HG03521 (cell line): ENCODE results near the gene GHRL.
"Not testable (repeated sequence)": the region's sequence is repeated elsewhere in the genome, so short reads cannot be mapped to it uniquely, and the experiment has no call there.

Experiments
- ATAC-seq: cut with Tn5 transposase; IDR thresholded peaks from one replicate; pipeline ENCODE4 v1.9.1; 2021; ENCODE audit warnings: mild to moderate bottlenecking, moderate library complexity; ENCODE audit not compliant: unreplicated experiment

GHRL gene

DNA sequence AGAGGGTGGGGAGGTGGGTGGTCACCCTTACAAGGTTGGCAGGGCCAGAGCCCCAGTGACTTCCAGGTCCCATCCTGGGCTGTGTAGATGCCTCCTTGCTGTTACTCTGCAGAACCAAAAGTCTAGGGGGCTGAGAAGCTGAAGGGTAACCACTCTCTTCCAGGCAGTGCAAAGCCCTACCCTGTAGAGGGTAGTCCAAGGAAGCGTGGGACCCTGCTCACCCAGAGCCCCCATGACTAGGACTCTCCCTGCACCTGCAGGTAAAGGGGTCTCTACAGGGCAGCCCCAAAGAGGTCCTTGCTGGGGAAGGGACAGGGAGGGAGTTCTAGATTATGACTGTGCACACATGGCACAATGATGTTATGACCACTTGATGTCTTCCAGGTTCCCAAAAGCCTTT lies 14.2 kb downstream of the GHRL start:
- no peak for ATAC-seq

GRCh38 chr3:10277115-10277625 lies 15.6 kb downstream of the GHRL start:
- no peak for ATAC-seq

- no peak for ATAC-seq
Measured at GRCh38 chr3:10274601-10275000, 18.1 kb downstream of the GHRL start.

DNA sequence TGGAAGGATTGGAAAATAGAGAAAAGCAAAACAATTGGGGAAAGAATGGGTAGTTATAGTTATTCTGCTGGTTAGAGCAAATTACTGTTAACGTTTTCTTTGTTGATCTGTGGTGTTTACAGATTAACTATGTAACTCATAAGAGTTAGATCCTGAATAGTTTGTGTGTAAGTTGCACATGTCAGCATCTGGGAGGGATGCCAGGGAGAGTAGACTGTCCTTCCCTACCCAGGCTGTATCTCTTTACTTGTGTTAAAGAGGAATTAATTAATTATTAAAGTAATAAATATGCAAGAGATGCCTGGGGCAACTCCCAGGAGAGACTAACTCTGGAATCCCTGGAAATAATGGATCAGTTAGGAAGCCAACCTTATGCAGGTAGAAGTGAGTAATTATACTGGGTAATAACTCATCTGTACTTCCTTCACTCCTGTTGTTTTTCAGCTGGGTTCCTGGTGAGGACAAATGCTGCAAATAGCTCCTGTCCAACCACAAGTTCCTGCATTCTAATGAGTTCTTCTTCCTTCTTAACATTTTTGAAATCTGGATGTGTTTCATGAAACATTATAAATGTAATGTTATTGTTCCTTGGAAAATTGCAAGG lies 18.9 kb downstream of the GHRL start:
- ATAC-seq = no peak

DNA sequence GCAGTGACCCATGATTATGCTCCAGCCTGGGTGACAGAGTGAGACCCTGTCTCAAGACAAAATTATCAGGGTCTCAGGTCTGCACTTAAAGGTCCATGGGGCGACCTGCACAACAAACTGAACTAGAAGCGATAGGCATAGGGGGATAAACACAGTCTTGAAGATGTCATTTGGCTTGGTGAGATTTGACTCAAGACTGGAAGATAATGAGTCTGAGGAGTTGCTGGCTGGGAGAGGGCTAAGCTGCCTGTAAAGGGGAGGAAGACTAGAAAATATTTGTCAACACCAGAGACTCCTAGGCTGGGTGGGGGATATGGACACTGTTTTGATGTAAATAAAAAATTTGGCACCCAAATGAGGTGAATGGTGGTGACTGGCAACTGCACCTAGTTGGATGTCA lies 19.8 kb downstream of the GHRL start:
- no peak for ATAC-seq

- not testable (repeated sequence) for ATAC-seq
Measured at GRCh38 chr3:10272476-10272875, 20.3 kb downstream of the GHRL start.

- ATAC-seq = no peak
Measured at GRCh38 chr3:10269443-10269842, 23.3 kb downstream of the GHRL start.

GRCh38 chr3:10268930-10269329 lies 23.8 kb downstream of the GHRL start:
- ATAC-seq = no peak

GRCh38 chr3:10268116-10268515 lies 24.6 kb downstream of the GHRL start:
- no peak for ATAC-seq

DNA sequence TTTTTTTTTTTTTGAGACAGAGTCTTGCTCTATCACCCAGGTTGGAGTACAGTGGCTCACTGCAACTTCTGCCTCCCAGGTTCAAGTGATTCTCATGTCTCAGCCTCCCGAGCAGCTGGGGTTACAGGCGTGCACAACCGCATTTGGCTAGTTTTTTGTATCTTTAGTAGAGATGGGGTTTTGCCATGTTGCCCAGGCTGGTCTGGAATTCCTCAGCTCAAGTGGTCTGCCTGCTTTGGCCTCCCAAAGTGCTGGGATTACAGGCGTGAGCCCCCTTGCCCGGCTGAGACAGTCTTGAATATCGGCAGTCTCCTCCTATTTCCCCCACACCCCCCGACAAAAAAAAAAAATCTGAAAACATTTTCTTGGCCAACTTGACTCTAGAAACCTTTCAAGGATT lies 25.8 kb downstream of the GHRL start:
- not testable (repeated sequence) for ATAC-seq

GRCh38 chr3:10265833-10266232 lies 26.9 kb downstream of the GHRL start:
- ATAC-seq = no peak

- ATAC-seq = no peak
Measured at GRCh38 chr3:10263646-10264363, 28.9 kb downstream of the GHRL start.

GRCh38 chr3:10262027-10262426 lies 30.7 kb downstream of the GHRL start:
- no peak for ATAC-seq

- ATAC-seq = no peak
Measured at GRCh38 chr3:10260211-10260701, 32.5 kb downstream of the GHRL start.

DNA sequence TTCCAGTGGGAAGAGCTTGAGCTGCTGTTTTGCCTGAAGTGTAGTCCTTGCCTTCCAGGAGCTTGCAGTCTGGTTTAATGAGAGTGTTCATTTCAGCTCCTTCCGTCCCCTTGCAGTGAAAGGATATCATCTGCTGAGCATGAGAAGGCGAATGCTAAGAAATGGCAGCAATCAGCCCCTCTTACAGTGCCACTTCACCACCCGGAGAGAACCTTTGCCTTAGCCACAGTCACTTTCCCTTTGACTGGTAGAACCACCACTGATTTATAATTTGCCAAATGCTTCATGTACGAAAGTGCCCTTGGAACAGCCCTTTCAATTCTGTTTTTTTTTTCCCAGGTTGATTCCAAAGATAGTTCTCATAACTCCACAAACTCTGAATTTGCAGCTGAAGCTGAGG lies 32.9 kb downstream of the GHRL start:
- no peak for ATAC-seq

DNA sequence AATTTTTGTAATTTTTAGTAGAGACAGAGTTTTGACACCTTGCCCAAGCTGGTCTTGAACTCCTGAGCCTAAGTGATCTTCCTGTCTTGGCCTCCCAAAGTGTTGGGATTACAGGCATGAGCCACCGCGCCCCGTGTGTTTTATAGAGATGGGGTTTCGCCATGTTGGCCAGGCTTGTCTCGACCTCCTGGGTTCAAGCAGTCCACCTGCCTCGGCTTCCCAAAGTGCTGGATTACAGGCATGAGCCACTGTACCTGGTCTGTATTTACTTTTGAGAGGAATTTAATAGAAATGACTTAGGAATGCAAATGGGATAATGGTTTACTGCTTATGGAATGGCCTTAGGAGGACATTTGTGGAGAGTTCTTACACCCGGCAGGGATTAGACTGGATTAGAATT lies 33.7 kb downstream of the GHRL start:
- ATAC-seq = no peak

GRCh38 chr3:10255835-10256234 lies 36.9 kb downstream of the GHRL start:
- no peak for ATAC-seq

- no peak for ATAC-seq
Measured at GRCh38 chr3:10253731-10254130, 39.0 kb downstream of the GHRL start.

DNA sequence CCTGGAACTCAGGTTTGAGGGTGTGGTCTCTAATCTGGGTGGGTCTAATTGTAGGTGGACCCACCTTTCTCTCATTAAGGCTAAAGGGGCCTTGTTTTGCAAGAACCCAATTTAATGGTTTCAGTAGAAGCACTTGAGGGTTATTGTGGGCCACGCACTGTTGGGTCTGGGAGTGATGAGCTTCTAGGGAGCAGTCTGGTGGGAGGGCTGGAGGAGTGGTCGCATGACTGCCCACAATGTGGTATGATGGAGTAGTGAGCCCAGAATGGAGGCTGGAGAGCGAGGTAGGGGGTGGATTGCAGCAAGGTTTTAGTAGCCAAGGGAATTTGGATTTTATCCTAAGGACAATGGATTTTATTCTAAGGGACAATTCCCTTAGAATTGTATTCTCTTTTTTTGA lies 41.7 kb downstream of the GHRL start:
- ATAC-seq = no peak

DNA sequence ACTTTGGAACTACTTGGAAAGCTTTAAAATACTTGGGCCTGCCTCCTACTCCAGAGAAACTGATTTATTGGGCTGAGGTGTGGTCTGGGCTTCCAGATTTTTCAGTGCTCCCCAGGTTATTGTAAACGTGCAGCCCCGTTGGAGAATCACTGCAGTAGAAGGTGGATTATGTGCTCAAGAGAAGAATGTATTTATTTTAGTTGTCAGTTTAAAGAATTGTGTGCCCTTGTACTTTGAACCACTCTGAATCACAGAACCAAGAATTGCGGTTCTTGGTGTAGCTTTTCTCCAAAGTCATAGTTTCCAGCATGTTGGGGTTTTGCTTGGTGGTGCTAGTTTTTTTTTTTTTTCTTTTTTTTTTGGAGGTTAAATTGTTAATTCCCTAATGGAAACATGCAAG lies 42.9 kb downstream of the GHRL start:
- no peak for ATAC-seq

DNA sequence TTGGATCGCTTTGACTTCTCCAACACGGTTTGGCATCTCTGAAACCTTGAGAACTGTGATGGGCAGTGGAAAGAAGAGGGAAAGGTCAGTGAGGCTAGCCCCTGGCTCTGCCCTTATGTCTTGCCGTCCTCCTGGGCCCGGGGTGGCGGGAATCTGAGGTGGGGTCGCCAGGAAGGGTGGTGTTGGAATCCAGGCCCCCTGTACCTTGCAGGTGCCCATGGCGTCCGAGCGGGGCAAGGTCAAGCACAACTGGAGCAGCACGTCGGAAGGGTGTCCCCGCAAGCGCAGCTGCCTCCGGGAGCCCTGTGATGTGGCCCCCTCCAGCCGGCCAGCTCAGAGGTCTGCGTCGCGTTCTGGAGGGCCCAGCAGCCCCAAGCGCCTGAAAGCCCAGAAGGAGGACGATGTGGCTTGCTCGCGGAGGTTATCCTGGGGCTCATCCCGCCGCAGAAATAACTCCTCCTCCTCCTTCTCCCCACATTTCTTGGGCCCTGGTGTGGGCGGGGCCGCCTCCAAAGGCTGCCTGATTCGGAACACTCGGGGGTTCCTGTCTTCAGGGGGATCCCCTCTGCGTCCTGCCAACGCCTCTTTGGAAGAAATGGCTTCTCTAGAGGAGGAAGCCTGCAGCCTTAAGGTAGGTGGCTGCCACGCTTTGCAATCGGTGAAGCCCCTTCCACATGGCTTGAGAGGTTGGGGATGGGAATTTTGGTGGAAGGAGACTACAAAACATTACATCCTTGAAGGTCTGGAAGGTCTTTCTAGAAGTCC lies 43.6 kb downstream of the GHRL start:
- no peak for ATAC-seq
